Colonic mucosa (tissue), 4 donors: ENCODE data around the gene ISCA2. TPM values are rescaled to one million over a fixed set of nuclear protein-coding genes. Genes with fewer than 3 reads are reported as not detected.

Source experiments
- DNase-seq: peaks from one replicate; pipeline ENCODE4 v3.0.0-alpha.2; 2020
- H3K27ac ChIP-seq: fragments of 200-600 bp; one replicate; pipeline ENCODE4 v1.8.0; 2021
- H3K27me3 ChIP-seq: fragments of 200-600 bp; one replicate; pipeline ENCODE4 v1.8.0; 2021
- H3K36me3 ChIP-seq: fragments of 200-600 bp; one replicate; pipeline ENCODE4 v1.8.0; 2021
- H3K4me1 ChIP-seq: fragments of 200-600 bp; one replicate; pipeline ENCODE4 v1.8.0; 2021; ENCODE audit warnings: mild to moderate bottlenecking
- H3K4me3 ChIP-seq: fragments of 200-600 bp; one replicate; pipeline ENCODE4 v1.8.0; 2021
- H3K9ac ChIP-seq, 2 donors: one replicate each; pipeline ENCODE4 v1.7.0; 2013; ENCODE audit warnings: control low read depth in 2 of 2, low read depth in 2 of 2, low read length in 2 of 2
- H3K9me3 ChIP-seq: fragments of 200-600 bp; one replicate; pipeline ENCODE4 v1.8.0; 2021
- intact Hi-C: fragments of 100-400 bp; cut with DNase I; formaldehyde crosslinking; loops from one replicate; pipeline ENCODE4 v1.14.1; 2022
- total RNA-seq, 2 donors: library from RNA; stranded (reverse); fragmentation: NEBNext Ultra II Directional in 1 of 2; extraction: Animal tissue kit (Norgen Biotek cat#: 25700) in 1 of 2; gene quantifications; one replicate each; pipeline ENCODE4 v1.2.1, GENCODE V29; 2021
- TF ChIP-seq, protein P1 (sequence below): fragments of 200-600 bp; IDR thresholded peaks from one replicate; pipeline ENCODE4 v1.8.0; 2022; ENCODE audit warnings: antibody characterized with exemption, mild to moderate bottlenecking
- donor health status: healthy.
- donor health status: DM: no; HTN: no; CAD: no.
- donor health status: DM: no; HTN: no; CAD: no.

The ISCA2 gene
- total RNA-seq, 2 donors from 2014 or later, result 42.0 to 43.1 TPM

- TF ChIP-seq, protein P1, sequence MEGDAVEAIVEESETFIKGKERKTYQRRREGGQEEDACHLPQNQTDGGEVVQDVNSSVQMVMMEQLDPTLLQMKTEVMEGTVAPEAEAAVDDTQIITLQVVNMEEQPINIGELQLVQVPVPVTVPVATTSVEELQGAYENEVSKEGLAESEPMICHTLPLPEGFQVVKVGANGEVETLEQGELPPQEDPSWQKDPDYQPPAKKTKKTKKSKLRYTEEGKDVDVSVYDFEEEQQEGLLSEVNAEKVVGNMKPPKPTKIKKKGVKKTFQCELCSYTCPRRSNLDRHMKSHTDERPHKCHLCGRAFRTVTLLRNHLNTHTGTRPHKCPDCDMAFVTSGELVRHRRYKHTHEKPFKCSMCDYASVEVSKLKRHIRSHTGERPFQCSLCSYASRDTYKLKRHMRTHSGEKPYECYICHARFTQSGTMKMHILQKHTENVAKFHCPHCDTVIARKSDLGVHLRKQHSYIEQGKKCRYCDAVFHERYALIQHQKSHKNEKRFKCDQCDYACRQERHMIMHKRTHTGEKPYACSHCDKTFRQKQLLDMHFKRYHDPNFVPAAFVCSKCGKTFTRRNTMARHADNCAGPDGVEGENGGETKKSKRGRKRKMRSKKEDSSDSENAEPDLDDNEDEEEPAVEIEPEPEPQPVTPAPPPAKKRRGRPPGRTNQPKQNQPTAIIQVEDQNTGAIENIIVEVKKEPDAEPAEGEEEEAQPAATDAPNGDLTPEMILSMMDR, result no peak
- no peaks in the 10 kb centered on the region for H3K9me3 ChIP-seq
- intact Hi-C loops, result no loop called here
- no peaks in the 10 kb centered on the region for H3K36me3 ChIP-seq
- H3K27ac ChIP-seq, result no peak overlapping the region
- no peak overlapping the region for H3K9ac ChIP-seq
- H3K4me1 ChIP-seq, result no peaks in the 10 kb centered on the region
- no peak overlapping the region for H3K4me3 ChIP-seq
- H3K27me3 ChIP-seq, result no peaks in the 10 kb centered on the region
- DNase-seq, result no peak
Measured at GRCh38 chr14:74542056-74542685, 48.6 kb downstream of the ISCA2 start.

DNA sequence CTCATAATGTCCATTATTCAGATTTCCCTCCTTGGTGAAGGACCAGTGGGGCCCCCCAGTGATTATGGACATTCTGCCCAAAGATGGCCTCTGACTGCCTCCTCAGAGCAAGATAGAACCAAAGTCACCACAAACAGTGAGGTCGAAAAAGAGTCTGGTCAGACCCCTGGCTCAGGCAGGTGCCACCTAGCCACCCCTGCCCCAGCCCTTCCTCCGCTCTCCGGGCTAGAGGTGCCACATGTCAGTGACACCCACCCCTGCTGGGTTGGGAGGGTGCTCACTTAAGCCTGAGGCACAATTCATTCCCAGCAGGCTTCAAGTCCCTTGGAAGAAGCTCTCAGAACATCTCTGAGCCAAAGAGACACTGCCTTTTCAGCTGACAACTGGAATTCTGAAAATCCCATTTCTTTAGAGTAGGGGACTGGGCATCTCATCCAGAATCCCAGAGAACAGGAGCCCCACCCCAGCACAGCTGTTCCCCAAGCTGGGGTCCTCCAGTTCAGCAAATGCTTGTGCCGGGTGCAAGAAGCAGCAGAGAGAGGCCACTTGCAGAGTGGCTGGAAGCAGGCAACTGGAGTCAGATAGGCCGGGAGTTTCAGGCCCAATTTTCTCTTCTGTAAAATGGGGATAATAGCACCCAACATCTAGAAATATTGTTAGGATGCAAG, 50.3 kb downstream of the ISCA2 start:
- TF ChIP-seq, protein P1, result no peak
- H3K27me3 ChIP-seq, result no peaks in the 10 kb centered on the region
- intact Hi-C loops, result no loop called here
- no peaks in the 10 kb centered on the region for H3K4me1 ChIP-seq
- no peaks in the 10 kb centered on the region for H3K36me3 ChIP-seq
- no peak overlapping the region for H3K4me3 ChIP-seq
- no peak for DNase-seq
- no peak overlapping the region for H3K9ac ChIP-seq
- H3K27ac ChIP-seq, result no peak overlapping the region
- no peaks in the 10 kb centered on the region for H3K9me3 ChIP-seq

- Histone ChIP-seq H3K27ac (no peak overlapping the region), H3K36me3 (no peaks in the 10 kb centered on the region), H3K9ac (no peak overlapping the region), H3K4me1 (no peaks in the 10 kb centered on the region), H3K4me3 (no peak overlapping the region), H3K9me3 (no peaks in the 10 kb centered on the region), H3K27me3 (no peaks in the 10 kb centered on the region)
- intact Hi-C loops, result no loop called here
- DNase-seq, result no peak
- TF ChIP-seq, protein P1, result no peak
Measured at GRCh38 chr14:74545386-74545785, 51.8 kb downstream of the ISCA2 start.

- H3K36me3 ChIP-seq, result no peaks in the 10 kb centered on the region
- H3K9ac ChIP-seq, result no peak overlapping the region
- TF ChIP-seq, protein P1, result no peak
- H3K27me3 ChIP-seq, result no peaks in the 10 kb centered on the region
- no peaks in the 10 kb centered on the region for H3K9me3 ChIP-seq
- H3K4me1 ChIP-seq, result no peaks in the 10 kb centered on the region
- H3K27ac ChIP-seq, result no peak overlapping the region
- intact Hi-C loops, result no loop called here
- no peak overlapping the region for H3K4me3 ChIP-seq
- no peak for DNase-seq
Measured at GRCh38 chr14:74546416-74546815, 52.9 kb downstream of the ISCA2 start.

Other genes starting within 250 kb of the ISCA2 start
- gene ABCD4, start 190.8 kb upstream of the ISCA2 start, total RNA-seq, result 10 to 100 TPM; 46.2 to 46.6 TPM
- under 1 TPM in 1 of 2 donors, not detected in 1; 0.30 TPM for gene VRTN, start 145.3 kb upstream of the ISCA2 start, total RNA-seq
- under 1 TPM in 1 of 2 donors, not detected in 1; 0.24 TPM for gene SYNDIG1L, start 67.6 kb upstream of the ISCA2 start, total RNA-seq
- gene NPC2, start 460 bp upstream of the ISCA2 start, total RNA-seq, result 100 to 1,000 TPM in 1 of 2 donors, 10 to 100 TPM in 1; 93.6 to 233 TPM
- 1 to 10 TPM; 1.9 to 3.7 TPM for gene LTBP2, start 118.5 kb downstream of the ISCA2 start, total RNA-seq
- gene AREL1, start 219.3 kb downstream of the ISCA2 start, total RNA-seq, result 10 to 100 TPM; 37.2 to 37.5 TPM
- 10 to 100 TPM; 40.3 to 42.2 TPM for gene FCF1, start 219.4 kb downstream of the ISCA2 start, total RNA-seq